GM12873 (cell line): ENCODE results near the gene BPGM.

Experiments
- CTCF ChIP-seq: IDR thresholded peaks from 2 replicates; pipeline ENCODE4 v1.5.1; 2012; ENCODE audit warnings: low read depth, mild to moderate bottlenecking, moderate library complexity, low read length, control low read depth; ENCODE audit not compliant: insufficient read depth; ENCODE audit errors: missing control alignments

Gene BPGM

DNA sequence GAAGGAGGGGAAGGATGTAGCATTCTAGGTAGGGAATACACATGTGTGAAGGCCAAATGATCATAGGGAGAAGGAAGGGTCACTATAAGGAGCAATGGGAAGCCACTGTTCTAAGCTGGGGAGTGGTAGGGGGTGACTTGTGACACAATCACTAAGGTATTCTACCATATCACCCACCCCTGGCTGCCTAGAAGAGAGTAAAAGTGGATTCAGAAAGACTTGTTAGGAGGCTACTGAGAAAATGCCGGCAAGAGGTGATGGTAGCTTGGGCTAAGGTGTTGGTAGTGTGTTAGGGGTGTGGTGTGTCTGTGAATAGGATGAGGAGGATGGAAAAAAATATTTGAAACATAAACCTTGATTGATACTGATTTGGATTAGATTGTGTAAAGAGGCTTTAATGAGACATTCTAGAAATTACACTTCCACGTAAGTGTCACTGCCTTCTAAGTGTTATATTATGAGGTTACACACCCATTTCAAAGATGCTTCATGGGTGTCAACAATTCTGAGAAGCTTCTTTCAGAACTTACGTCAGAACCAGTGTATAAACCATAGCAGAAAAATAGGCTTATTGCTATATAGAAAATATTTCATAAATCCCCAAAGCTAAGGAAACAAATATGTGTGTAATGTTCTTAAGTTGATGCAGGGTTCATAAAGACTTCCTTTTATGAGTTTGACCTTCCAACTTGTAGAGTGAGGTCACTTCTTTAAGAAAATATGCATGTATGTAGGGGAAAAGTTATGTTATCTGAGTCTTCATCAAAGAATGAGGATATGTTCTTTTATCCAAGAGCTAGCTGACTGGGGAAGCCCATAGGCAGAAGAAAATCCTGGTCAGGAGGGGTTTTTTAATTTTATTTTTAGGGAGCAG, 5.6 kb upstream of the BPGM start:
- TF ChIP-seq CTCF: no peak

DNA sequence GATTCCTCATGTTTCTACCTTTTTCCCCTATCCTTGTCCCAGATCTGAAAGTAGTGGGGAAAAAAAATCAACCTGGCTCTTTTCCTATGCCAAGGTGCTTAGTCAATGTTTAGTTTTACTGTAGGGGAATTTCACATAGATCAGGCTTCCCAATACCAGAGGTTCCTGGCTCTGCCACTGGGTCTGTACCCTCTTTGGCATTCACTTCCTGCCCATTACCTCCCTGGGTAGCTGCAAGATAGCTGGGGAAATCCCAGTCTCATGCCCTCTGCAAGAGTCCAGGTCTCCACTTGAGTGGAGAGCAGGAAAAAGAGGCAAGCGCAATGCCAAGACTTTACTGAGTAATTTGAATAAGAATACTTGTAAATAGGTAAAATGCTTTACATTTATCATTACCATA, 3.5 kb upstream of the BPGM start:
- TF ChIP-seq CTCF: no peak

- TF ChIP-seq CTCF: no peak
Observed at GRCh38 chr7:134645478-134645877, 1.2 kb upstream of the BPGM start.

- no peak for TF ChIP-seq CTCF
Observed at GRCh38 chr7:134645935-134646334, 718 bp upstream of the BPGM start.

GRCh38 chr7:134648456-134648855, 1.8 kb downstream of the BPGM start:
- no peak for TF ChIP-seq CTCF

DNA sequence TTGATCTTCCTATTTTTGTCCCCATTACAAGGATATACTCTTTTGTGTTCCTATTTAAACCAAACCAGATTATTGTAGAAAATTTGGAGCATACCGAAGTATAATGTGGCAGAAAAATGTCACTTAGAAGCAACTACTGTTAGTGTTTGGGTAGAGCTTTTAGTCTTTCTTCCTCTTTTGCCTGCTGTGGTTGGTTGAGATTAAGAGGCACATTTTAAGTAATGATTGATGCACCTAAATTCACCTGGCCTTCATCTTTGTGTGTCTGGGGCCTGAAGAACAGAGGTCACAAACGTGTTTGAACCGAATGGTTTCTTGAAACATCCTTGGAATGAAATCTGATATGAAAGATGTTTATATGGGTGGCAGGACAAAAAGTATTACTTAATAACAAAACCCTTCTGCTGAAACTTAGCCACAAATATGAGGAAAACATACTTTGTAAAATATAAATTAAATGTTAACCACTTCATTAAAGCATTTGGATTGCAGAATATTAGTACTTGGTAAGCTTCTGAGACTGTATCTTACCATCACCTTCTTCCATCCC, 2.6 kb downstream of the BPGM start:
- TF ChIP-seq CTCF: no peak

GRCh38 chr7:134651991-134652390, 5.3 kb downstream of the BPGM start:
- no peak for TF ChIP-seq CTCF
